ENCODE results near the gene C10orf95. TPM values are rescaled to one million over a fixed set of nuclear protein-coding genes. Genes with fewer than 3 reads are reported as not detected.

The C10orf95 gene
- total and polyA plus RNA-seq, 2 of the 13 experiments (the other 11 are each of a cell fraction or from before 2014, with no cell fraction given) = 0.05 to 0.07 TPM

DNA sequence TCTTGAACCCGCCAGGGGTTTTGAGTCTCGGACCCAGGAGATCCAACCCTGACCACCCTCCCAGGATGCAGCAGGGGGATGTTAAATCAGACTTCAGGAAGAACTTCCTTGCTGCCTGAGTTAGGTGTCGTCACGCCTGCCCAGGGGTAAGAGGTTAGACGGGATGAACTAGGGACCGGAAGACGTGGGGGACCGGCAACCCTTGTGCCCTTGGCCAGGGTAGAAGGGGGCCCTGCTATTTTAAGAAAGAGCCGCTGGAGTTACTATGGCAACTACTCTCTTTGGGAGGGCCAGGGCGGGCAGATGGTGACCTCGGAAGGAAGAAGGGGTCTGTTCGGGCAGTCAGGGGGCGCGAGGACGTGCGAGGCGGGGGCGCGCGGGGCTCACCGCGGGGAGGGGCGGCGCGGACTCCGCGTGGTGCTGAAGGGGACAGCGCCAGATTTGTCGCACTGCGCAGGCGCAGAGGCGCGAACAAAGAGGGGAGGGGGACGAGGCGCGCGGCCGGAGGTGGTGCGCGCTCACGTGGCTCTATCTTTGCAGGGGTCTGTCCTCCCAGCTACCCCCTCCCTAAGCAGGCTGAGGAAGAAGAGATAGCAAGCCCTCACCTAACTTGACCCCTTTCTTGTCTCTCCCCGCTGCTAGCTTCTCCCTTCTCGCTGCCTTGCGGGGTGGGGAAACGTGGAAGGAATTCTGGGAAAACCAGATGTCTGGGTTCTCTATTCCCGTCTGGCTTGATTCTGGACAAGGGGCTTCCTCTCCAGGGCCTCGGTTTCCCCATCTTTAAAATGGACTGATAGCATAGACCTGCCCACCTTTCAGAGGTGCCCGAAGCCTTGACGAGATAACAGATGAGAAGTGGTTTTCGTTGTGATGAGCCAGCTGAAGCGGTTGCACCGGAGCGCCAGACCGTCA is 31.8 kb downstream of the C10orf95 start (continued):
- TF ChIP-seq, protein P1, sequence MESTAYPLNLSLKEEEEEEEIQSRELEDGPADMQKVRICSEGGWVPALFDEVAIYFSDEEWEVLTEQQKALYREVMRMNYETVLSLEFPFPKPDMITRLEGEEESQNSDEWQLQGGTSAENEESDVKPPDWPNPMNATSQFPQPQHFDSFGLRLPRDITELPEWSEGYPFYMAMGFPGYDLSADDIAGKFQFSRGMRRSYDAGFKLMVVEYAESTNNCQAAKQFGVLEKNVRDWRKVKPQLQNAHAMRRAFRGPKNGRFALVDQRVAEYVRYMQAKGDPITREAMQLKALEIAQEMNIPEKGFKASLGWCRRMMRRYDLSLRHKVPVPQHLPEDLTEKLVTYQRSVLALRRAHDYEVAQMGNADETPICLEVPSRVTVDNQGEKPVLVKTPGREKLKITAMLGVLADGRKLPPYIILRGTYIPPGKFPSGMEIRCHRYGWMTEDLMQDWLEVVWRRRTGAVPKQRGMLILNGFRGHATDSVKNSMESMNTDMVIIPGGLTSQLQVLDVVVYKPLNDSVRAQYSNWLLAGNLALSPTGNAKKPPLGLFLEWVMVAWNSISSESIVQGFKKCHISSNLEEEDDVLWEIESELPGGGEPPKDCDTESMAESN (CRISPR knock-in tag; conservative IDR thresholded peaks at IDR 0.05) = peak; percentile 78; the same call in 1 of the 2 replicates
- TF ChIP-seq KDM5B (CRISPR knock-in tag; IDR thresholded peaks at IDR 0.05; ENCODE audit: borderline replicate concordance) = peak; percentile 69; the same call in 1 of the 2 replicates
- TF ChIP-seq ZNF547 (CRISPR knock-in tag; IDR thresholded peaks at IDR 0.05) = no peak
- TF ChIP-seq HNRNPK (IDR thresholded peaks at IDR 0.05; ENCODE audit: low read depth, low read length, poor library complexity, severe bottlenecking) = no peak
- TF ChIP-seq ZNF296 (CRISPR knock-in tag; conservative IDR thresholded peaks at IDR 0.05) = 0 out of 2 replicates have a peak, but pooled peaks have one; percentile 12
- TF ChIP-seq, protein P2, sequence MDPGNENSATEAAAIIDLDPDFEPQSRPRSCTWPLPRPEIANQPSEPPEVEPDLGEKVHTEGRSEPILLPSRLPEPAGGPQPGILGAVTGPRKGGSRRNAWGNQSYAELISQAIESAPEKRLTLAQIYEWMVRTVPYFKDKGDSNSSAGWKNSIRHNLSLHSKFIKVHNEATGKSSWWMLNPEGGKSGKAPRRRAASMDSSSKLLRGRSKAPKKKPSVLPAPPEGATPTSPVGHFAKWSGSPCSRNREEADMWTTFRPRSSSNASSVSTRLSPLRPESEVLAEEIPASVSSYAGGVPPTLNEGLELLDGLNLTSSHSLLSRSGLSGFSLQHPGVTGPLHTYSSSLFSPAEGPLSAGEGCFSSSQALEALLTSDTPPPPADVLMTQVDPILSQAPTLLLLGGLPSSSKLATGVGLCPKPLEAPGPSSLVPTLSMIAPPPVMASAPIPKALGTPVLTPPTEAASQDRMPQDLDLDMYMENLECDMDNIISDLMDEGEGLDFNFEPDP (CRISPR knock-in tag; conservative IDR thresholded peaks at IDR 0.05) = no peak
- no peak for TF ChIP-seq ZFYVE20 (CRISPR knock-in tag; IDR thresholded peaks at IDR 0.05; ENCODE audit: borderline replicate concordance, low read depth)
- TF ChIP-seq, protein P3, sequence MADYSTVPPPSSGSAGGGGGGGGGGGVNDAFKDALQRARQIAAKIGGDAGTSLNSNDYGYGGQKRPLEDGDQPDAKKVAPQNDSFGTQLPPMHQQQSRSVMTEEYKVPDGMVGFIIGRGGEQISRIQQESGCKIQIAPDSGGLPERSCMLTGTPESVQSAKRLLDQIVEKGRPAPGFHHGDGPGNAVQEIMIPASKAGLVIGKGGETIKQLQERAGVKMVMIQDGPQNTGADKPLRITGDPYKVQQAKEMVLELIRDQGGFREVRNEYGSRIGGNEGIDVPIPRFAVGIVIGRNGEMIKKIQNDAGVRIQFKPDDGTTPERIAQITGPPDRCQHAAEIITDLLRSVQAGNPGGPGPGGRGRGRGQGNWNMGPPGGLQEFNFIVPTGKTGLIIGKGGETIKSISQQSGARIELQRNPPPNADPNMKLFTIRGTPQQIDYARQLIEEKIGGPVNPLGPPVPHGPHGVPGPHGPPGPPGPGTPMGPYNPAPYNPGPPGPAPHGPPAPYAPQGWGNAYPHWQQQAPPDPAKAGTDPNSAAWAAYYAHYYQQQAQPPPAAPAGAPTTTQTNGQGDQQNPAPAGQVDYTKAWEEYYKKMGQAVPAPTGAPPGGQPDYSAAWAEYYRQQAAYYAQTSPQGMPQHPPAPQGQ (CRISPR knock-in tag; IDR thresholded peaks at IDR 0.05; ENCODE audit: borderline replicate concordance) = no peak
- TF ChIP-seq, protein P4, sequence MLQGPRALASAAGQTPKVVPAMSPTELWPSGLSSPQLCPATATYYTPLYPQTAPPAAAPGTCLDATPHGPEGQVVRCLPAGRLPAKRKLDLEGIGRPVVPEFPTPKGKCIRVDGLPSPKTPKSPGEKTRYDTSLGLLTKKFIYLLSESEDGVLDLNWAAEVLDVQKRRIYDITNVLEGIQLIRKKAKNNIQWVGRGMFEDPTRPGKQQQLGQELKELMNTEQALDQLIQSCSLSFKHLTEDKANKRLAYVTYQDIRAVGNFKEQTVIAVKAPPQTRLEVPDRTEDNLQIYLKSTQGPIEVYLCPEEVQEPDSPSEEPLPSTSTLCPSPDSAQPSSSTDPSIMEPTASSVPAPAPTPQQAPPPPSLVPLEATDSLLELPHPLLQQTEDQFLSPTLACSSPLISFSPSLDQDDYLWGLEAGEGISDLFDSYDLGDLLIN (CRISPR knock-in tag; IDR thresholded peaks at IDR 0.05; ENCODE audit: borderline replicate concordance) = peak; percentile 69; the same call in 1 of the 2 replicates
- TF ChIP-seq TEAD2 (CRISPR knock-in tag; IDR thresholded peaks at IDR 0.05) = 0 out of 2 replicates have a peak, but pooled peaks have one; percentile 59
- 0 out of 2 replicates have a peak, but pooled peaks have one; percentile 48 for TF ChIP-seq THAP11 (CRISPR knock-in tag; IDR thresholded peaks at IDR 0.05)
- peak; percentile 84 for TF ChIP-seq ZNF772 (CRISPR knock-in tag; IDR thresholded peaks at IDR 0.05)
- no peak for TF ChIP-seq NBN (conservative IDR thresholded peaks at IDR 0.05)
- TF ChIP-seq KDM6A (CRISPR knock-in tag; IDR thresholded peaks at IDR 0.05; ENCODE audit: low read depth) = no peak
- TF ChIP-seq ISX (CRISPR knock-in tag; conservative IDR thresholded peaks at IDR 0.05) = no peak
- TF ChIP-seq ZNF317 (CRISPR knock-in tag; IDR thresholded peaks at IDR 0.05) = peak; percentile 23; the same call in 1 of the 2 replicates
- TF ChIP-seq ZFP90 (CRISPR knock-in tag; IDR thresholded peaks at IDR 0.05; ENCODE audit: borderline replicate concordance) = peak; percentile 75; the same call in 1 of the 2 replicates
- TF ChIP-seq ZNF543 (CRISPR knock-in tag; IDR thresholded peaks at IDR 0.05) = no peak
- peak; percentile 63; the same call in 1 of the 2 replicates for TF ChIP-seq IRX3 (CRISPR knock-in tag; IDR thresholded peaks at IDR 0.05; ENCODE audit: borderline replicate concordance, low read depth)
- TF ChIP-seq HDAC6 (IDR thresholded peaks at IDR 0.05; ENCODE audit: low read depth, low read length) = no peak
- no peak for TF ChIP-seq ZNF3 (CRISPR knock-in tag; IDR thresholded peaks at IDR 0.05)
- no peak for TF ChIP-seq SP4 (CRISPR knock-in tag; IDR thresholded peaks at IDR 0.05)
- TF ChIP-seq PITX1 (CRISPR knock-in tag; IDR thresholded peaks at IDR 0.05) = no peak
- no peak for TF ChIP-seq ZSCAN30 (CRISPR knock-in tag; IDR thresholded peaks at IDR 0.05)
